Pancreas (tissue), 10 donors: ENCODE measurements around the gene VRTN. TPM values are rescaled to one million over a fixed set of nuclear protein-coding genes. Genes with fewer than 3 reads are reported as not detected.
A peak's percentile ranks its signal among the peaks of the same experiment; 100 is the strongest.

Source experiments
- ATAC-seq, 4 donors: fragments of 200-7000 bp; cut with Tn5 transposase; one replicate each; pipeline versions ENCODE4 v1.8.0 to v1.9.1; 2020; ENCODE audit warnings: mild to moderate bottlenecking in 4 of 4, moderate library complexity in 4 of 4
- DNase-seq, 6 donors: peaks; one replicate each; pipeline ENCODE4 v3.0.0-alpha.2; 2020
- FAIRE-seq: peaks from 2 replicates; lab custom pipeline; 2012; peaks lifted over from hg19 to GRCh38; lab: Jason Lieb, UNC
- H3K27ac ChIP-seq, 4 donors: fragments of 200-600 bp; sonication (generic); 1 replicate in 3 of 4; 2 replicates in 1 of 4; pipeline versions ENCODE4 v1.5.0 to v1.8.0; 2020
- H3K27me3 ChIP-seq, 4 donors: fragments of 200-600 bp; one replicate each; pipeline ENCODE4 v1.8.0; 2021
- H3K36me3 ChIP-seq, 3 donors: fragments of 200-600 bp; sonication (generic) in 1 of 3; one replicate each; pipeline versions ENCODE4 v1.5.0 to v1.8.0; 2020 to 2021
- H3K4me1 ChIP-seq, 3 donors: fragments of 200-600 bp; one replicate each; pipeline ENCODE4 v1.8.0; 2021
- H3K4me3 ChIP-seq, 4 donors: fragments of 200-600 bp; sonication (generic) in 2 of 4; one replicate each; pipeline versions ENCODE4 v1.5.0 to v1.8.0; 2020 to 2021
- H3K9me3 ChIP-seq, 4 donors: fragments of 200-600 bp; one replicate each; pipeline ENCODE4 v1.8.0; 2021
- WGBS, 2 donors: extraction: QIAGEN DNeasy Blood & Tissue Kit; methylation state at CpG; one replicate each; pipeline ENCODE4 v1.1.7; 2013; 5-methylcytosine and 5-hydroxymethylcytosine counted together
- intact Hi-C, 3 donors: fragments of 100-400 bp; cut with DNase I; formaldehyde crosslinking; loops; one replicate each; pipeline versions ENCODE4 v1.11.1 to v1.14.2; 2022
- polyA plus RNA-seq, 2 donors: library from polyadenylated mRNA; stranded (reverse); fragments of 200-250 nt; gene quantifications; one replicate each; pipeline ENCODE4 v1.2.3, GENCODE V29; 2013
- total RNA-seq, 6 donors: library from RNA; stranded (reverse); fragmentation: NEBNext Ultra II Directional in 4 of 6; extraction: Animal tissue kit (Norgen Biotek cat#: 25700) in 4 of 6; gene quantifications; one replicate each; pipeline versions ENCODE4 v1.2.1 to v1.2.4, GENCODE V29; 2021 to 2023
- TF ChIP-seq, protein P1 (sequence below), 4 donors: fragments of 200-600 bp; sonication (generic) in 3 of 4; IDR thresholded peaks; one replicate each; pipeline versions ENCODE4 v1.5.0 to v1.8.0; 2021; ENCODE audit warnings: antibody characterized with exemption in 4 of 4
- donor health status: healthy with polysubstance abuse.
- donor health status: DM: no; HTN: no; CAD: no; lungs with moderate emphysema.
- donor health status: DM: no; HTN: no; CAD: no.
- donor health status: control.
- donor health status: control.
- donor health status: Bipolar disorder and iron deficiency.
- donor health status: DM: yes; HTN: yes; CAD: no.
- donor health status: DM: no; HTN: no; CAD: no.
- donor health status: DM: no; HTN: no; CAD: no.
- donor health status: DM: yes; HTN: yes; CAD: no.

VRTN gene
- total and polyA plus RNA-seq, 8 donors = 0.05 to 0.16 (median 0.12) TPM; not detected in 5

DNA sequence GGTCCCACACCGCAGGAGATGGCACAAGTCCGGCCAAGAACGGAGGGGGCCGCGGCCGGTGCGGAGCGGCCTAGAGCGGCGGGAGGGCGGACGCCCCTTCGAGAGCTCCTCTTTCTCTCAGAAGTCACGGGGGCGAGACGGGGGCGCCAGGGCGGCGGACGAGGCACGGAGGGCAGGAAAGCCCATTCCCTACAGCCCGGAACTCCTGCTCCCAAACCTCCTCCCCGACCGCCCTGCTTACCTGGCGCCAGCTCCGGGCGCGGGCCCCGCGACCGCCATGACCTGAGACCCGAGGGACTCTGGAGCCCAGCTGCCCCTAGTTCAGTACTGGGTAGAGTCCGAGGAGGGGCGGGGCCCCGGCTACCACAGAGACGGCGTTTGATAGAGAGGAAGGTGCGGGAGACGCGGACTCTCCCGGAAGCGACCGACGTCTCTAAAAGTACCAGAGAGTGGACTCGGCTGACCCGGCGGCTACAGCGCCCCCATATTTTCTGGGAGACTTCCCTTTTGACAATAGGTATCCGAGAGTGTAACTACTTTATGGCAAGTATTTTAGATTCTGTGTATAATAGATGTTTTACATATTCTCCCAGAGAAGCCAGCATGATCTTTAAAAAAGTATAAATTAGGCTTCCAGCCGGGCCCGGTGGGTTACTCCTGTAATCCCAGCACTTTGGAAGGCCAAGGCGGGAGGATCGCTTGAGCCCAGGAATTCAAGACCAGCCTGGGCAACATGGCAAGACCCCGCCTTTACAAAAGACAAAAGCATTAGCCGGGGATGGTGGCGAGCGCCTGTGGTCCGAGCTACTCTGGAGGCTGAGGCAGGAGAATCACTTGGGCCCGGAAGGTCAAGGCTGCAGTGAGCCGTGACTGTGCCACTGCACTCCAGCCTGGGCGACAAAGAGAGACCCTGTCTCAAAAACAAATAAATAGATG, 45.4 kb upstream of the VRTN start, which contains the start of gene ABCD4:
ABCD4 (minus strand) TSS at position 301 of the 936 bp plus-strand sequence; CDS start at position 279, 22 bp downstream.
- H3K4me1 ChIP-seq = peaks cover 0 to 10% (median 5%) of the 10 kb centered on the region in 3 donors
- H3K36me3 ChIP-seq = no peaks in the 10 kb centered on the region
- intact Hi-C loops = no loop called here
- DNase-seq = peak; percentile 91 to 97 (median 93)
- H3K27ac ChIP-seq = peak within 1 kb of the TSS; percentile 33 to 77 (median 68)
- H3K27me3 ChIP-seq = no peaks in the 10 kb centered on the region
- H3K9me3 ChIP-seq = no peaks in the 10 kb centered on the region
- FAIRE-seq = no peak
- 10% methylated on average over 54 to 61 of the region's 61 CpGs for WGBS, 2 donors
- TF ChIP-seq, protein P1, sequence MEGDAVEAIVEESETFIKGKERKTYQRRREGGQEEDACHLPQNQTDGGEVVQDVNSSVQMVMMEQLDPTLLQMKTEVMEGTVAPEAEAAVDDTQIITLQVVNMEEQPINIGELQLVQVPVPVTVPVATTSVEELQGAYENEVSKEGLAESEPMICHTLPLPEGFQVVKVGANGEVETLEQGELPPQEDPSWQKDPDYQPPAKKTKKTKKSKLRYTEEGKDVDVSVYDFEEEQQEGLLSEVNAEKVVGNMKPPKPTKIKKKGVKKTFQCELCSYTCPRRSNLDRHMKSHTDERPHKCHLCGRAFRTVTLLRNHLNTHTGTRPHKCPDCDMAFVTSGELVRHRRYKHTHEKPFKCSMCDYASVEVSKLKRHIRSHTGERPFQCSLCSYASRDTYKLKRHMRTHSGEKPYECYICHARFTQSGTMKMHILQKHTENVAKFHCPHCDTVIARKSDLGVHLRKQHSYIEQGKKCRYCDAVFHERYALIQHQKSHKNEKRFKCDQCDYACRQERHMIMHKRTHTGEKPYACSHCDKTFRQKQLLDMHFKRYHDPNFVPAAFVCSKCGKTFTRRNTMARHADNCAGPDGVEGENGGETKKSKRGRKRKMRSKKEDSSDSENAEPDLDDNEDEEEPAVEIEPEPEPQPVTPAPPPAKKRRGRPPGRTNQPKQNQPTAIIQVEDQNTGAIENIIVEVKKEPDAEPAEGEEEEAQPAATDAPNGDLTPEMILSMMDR (IDR thresholded peaks at IDR 0.05) = peak in 1 of 4 donors; percentile 12
- peak within 1 kb of the TSS; percentile 75 to 97 (median 93) for H3K4me3 ChIP-seq
- peak; percentile 99 to 100 (median 100) for ATAC-seq

DNA sequence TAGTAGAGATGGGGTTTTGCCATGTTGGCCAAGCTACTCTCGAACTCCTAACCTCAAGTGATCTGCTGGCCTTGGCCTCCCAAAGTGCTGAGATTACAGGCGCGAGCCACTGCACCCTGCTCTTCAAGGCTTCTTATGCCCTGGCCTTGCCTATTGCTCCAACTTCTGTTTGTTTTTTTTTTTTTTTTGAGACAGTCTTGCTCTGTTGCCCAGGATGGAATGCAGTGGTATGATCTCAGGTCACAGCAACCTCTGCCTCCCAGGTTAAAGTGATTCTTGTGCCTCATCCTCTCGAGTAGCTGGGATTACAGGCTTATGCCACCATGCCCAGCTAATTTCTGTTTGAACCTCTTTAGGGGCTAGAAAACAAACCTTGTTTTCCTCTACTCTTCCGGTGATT, 39.6 kb upstream of the VRTN start:
- FAIRE-seq (no peak), ATAC-seq (no peak)
- 59 to 62% methylated on average over 5 of the region's 5 CpGs for WGBS, 2 donors

DNA sequence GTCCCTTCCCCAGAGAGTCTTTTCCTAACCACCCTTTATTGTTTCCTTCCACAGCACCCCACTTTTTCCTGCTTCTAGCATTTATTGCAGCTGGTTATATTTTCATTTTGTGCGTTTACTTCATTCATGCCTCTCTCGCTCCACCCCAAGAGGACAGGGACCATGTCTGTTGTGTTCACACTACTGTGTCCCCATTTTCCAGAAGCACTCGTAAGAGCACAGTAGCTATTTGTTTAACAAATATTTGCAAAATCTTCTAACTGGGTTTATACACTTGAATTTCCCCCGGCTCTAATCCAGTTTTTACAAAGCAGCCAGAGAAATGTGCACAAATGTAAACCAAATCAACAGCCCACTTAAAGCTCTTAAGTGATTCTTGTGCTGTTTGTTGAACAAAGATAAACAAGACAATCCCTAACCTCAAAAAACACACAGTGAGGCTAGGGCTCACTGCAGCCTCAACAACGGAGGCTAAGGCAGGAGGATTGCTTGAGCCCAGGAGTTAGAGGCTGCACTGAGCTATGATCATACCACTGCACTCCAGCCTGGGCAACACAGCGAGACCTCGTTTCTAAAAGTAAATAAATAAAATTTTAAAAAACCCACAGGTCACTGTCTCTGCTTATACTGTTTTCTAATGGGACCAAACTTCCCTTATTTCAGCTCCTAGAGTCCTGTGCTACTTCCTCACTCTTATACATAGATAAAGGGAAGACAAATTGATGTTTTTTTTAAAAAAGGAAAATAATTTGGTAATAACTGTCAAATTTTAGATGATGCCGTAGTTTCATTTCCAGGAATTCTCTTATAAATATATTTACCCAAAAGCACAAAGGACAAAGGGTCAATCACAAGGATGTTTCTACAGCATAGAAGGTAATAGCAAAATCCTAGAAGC, 38.9 kb upstream of the VRTN start:
- TF ChIP-seq, protein P1 (IDR thresholded peaks at IDR 0.05) = no peak
- ATAC-seq (no peak), FAIRE-seq (no peak), DNase-seq (no peak)
- 63 to 67% methylated on average over 8 of the region's 8 CpGs for WGBS, 2 donors
- intact Hi-C loops = no loop called here
- Histone ChIP-seq H3K4me1 (no peaks in the 10 kb centered on the region), H3K27me3 (no peaks in the 10 kb centered on the region), H3K9me3 (no peaks in the 10 kb centered on the region), H3K36me3 (no peaks in the 10 kb centered on the region), H3K27ac (no peak overlapping the region), H3K4me3 (no peak overlapping the region)

More for the DNA sequence above, 39.6 kb upstream of the VRTN start:
- intact Hi-C loops = no loop called here
- Histone ChIP-seq H3K4me1 (no peaks in the 10 kb centered on the region), H3K27ac (no peak overlapping the region), H3K9me3 (no peaks in the 10 kb centered on the region), H3K4me3 (no peak overlapping the region), H3K27me3 (no peaks in the 10 kb centered on the region), H3K36me3 (no peaks in the 10 kb centered on the region)
- no peak for DNase-seq
- TF ChIP-seq, protein P1 (IDR thresholded peaks at IDR 0.05) = no peak

DNA sequence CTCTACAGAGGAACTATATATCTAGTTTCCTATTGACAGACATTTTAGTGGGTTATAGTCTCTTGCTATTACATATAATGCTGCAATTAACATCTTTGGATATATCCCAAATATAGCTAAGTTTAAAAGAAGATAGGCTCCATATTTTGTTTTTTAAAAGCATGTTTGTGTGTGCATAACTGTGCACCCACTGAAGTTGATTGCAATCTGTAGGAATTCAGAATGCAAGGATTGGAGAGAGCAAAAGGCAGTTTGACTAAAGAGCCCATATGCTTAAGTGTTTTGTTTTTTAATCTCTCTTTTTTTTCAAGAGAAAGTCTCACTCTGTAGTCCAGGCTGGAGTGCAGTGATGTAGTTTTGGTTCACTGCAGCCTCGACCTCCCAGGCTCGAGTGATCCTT, 36.1 kb upstream of the VRTN start:
- no peak for DNase-seq
- intact Hi-C loops = no loop called here
- no peaks in the 10 kb centered on the region for H3K27me3 ChIP-seq
- 54 to 68% methylated on average over 2 of the region's 2 CpGs for WGBS, 2 donors
- no peaks in the 10 kb centered on the region for H3K9me3 ChIP-seq
- FAIRE-seq = no peak
- H3K27ac ChIP-seq = no peak overlapping the region
- no peak overlapping the region for H3K4me3 ChIP-seq
- no peaks in the 10 kb centered on the region for H3K4me1 ChIP-seq
- TF ChIP-seq, protein P1 (IDR thresholded peaks at IDR 0.05) = no peak
- no peak for ATAC-seq
- H3K36me3 ChIP-seq = no peaks in the 10 kb centered on the region
